ENCODE data around the gene KDM2A.

The KDM2A gene

GRCh38 chr11:67264260-67264659 is 145.2 kb downstream of the KDM2A start:
- TF ChIP-seq CTCF (IDR thresholded peaks at IDR 0.05; ENCODE audit: insufficient read depth, low read depth, low read length, missing control alignments), result no peak
- H3K4me3 ChIP-seq (ENCODE audit: low read depth, low read length), result no peak overlapping the region
- DNase-seq (ENCODE audit: low read depth), result no peak

GRCh38 chr11:67264877-67265632 is 146.0 kb downstream of the KDM2A start:
- no peak overlapping the region for H3K4me3 ChIP-seq (ENCODE audit: low read depth, low read length)
- no peak for DNase-seq (ENCODE audit: low read depth)
- TF ChIP-seq CTCF (IDR thresholded peaks at IDR 0.05; ENCODE audit: insufficient read depth, low read depth, low read length, missing control alignments), result no peak

GRCh38 chr11:67265633-67266448 is 146.8 kb downstream of the KDM2A start:
- H3K4me3 ChIP-seq (ENCODE audit: low read depth, low read length), result no peak overlapping the region
- TF ChIP-seq CTCF (IDR thresholded peaks at IDR 0.05; ENCODE audit: insufficient read depth, low read depth, low read length, missing control alignments), result peak; percentile 74
- peak; percentile 81 for DNase-seq (ENCODE audit: low read depth)

GRCh38 chr11:67266449-67267187 is 147.6 kb downstream of the KDM2A start, which contains the start of gene GRK2:
TSS of gene GRK2 (plus strand) at chr11:67266473. CDS start at chr11:67266700, 227 bp downstream.
- peak; percentile 72 for DNase-seq (ENCODE audit: low read depth)
- no peak for TF ChIP-seq CTCF (IDR thresholded peaks at IDR 0.05; ENCODE audit: insufficient read depth, low read depth, low read length, missing control alignments)
- peak within 1 kb of the TSS; percentile 88 for H3K4me3 ChIP-seq (ENCODE audit: low read depth, low read length)

GRCh38 chr11:67267188-67268080 is 148.4 kb downstream of the KDM2A start:
- DNase-seq (ENCODE audit: low read depth), result peak; percentile 66
- H3K4me3 ChIP-seq (ENCODE audit: low read depth, low read length), result peak overlapping the region; percentile 88

More at GRCh38 chr11:67267188-67268080, 148.4 kb downstream of the KDM2A start:
- no peak for TF ChIP-seq CTCF (IDR thresholded peaks at IDR 0.05; ENCODE audit: insufficient read depth, low read depth, low read length, missing control alignments)
